Esophagus squamous epithelium (tissue), 5 donors: ENCODE measurements around the gene CHEK1. TPM values are rescaled to one million over a fixed set of nuclear protein-coding genes. Genes with fewer than 3 reads are reported as not detected.

Source experiments
- DNase-seq: peaks from one replicate; lab custom pipeline; 2025; lab: John Stamatoyannopoulos, UW
- H3K27ac ChIP-seq, 4 donors: fragments of 200-600 bp; sonication (generic); one replicate each; pipeline ENCODE4 v1.5.1; 2016 to 2019; ENCODE audit warnings: mild to moderate bottlenecking in 1 of 4
- H3K27me3 ChIP-seq, 4 donors: fragments of 200-600 bp; sonication (generic); 1 replicate in 3 of 4; 2 replicates in 1 of 4; pipeline versions ENCODE4 v1.5.1 to v1.6.0; 2017 to 2021; ENCODE audit warnings: antibody characterized with exemption in 1 of 4
- H3K36me3 ChIP-seq, 3 donors: fragments of 200-600 bp; sonication (generic); one replicate each; pipeline ENCODE4 v1.5.1; 2016 to 2019
- H3K4me1 ChIP-seq, 3 donors: fragments of 200-600 bp; sonication (generic); one replicate each; pipeline ENCODE4 v1.5.1; 2017 to 2019
- H3K4me3 ChIP-seq, 4 donors: fragments of 200-600 bp; sonication (generic); 1 replicate in 3 of 4; 2 replicates in 1 of 4; pipeline ENCODE4 v1.5.1; 2016 to 2019; ENCODE audit warnings: mild to moderate bottlenecking in 2 of 4, moderate library complexity in 1 of 4
- H3K9me3 ChIP-seq, 3 donors: fragments of 200-600 bp; sonication (generic); one replicate each; pipeline ENCODE4 v1.5.1; 2016 to 2019
- POLR2A ChIP-seq, 4 donors: fragments of 450-650 bp; IDR thresholded peaks; one replicate each; pipeline ENCODE4 v1.6.1; 2017; ENCODE audit warnings: antibody characterized with exemption in 4 of 4, mild to moderate bottlenecking in 4 of 4, moderate library complexity in 3 of 4
- WGBS, 2 donors: methylation state at CpG; one replicate each; pipeline ENCODE4 v1.1.5; 2018; 5-methylcytosine and 5-hydroxymethylcytosine counted together
- intact Hi-C: fragments of 100-400 bp; cut with DNase I; formaldehyde crosslinking; loops from one replicate; pipeline ENCODE4 v1.15.0; 2022
- total RNA-seq, 4 donors: library from RNA; depleted of rRNA; stranded (reverse); fragments of >200 nt; gene quantifications; one replicate each; pipeline ENCODE4 v1.1.0, GENCODE V29; 2016
- TF ChIP-seq, protein P1 (sequence below), 6 experiments: fragments of 450-650 bp in 4 of 6; fragments of 200-600 bp in 2 of 6; sonication (generic) in 2 of 6; IDR thresholded peaks; one replicate each; pipeline ENCODE4 v1.5.1; 2016 to 2019; ENCODE audit warnings: antibody characterized with exemption in 6 of 6, mild to moderate bottlenecking in 4 of 6, moderate library complexity in 4 of 6
- donor health status: DM: yes; HTN: yes; CAD: no.

The CHEK1 gene
- total RNA-seq, 4 donors from 2014 or later: 4.0 to 21.7 (median 7.5) TPM

DNA sequence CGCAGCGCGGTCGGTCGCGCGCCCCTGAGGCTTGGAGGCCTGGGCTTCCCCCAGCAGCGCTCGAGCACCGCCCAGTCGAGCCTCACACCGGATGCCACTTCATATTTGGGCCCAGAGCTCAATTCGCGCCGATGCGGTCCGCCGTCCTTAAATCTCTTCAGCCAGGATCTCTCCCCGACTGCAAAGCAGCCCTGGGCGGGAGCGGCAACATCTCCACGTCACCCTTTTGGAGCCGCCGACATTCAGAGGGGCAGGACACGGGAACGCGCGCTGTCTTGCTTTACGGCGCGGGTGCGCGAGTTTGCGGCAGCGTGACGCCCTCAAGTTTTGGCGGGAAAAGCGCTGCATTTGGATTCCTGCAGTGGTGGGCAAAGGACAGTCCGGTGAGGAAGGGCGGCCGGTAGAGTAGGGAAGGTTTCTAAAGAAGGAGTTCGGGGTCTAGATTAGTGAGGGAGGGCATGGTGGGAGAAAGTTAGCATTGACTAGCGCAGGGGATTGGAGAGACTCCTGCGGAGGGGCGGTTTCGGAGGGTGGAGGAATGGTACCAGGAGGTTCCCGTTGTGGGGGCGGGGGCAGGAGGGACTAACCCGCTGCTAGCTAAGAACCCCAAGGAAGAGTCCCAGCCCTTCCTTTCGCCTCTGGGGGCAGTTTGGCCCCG is 796 bp downstream of the CHEK1 start:
- intact Hi-C loops: no loop called here
- DNase-seq: peak; percentile 33
- Histone ChIP-seq H3K27me3 (no peaks in the 10 kb centered on the region), H3K36me3 (peaks cover 0 to 20% (median 7%) of the 10 kb centered on the region in 3 donors), H3K9me3 (no peaks in the 10 kb centered on the region), H3K27ac (peak overlapping the region; percentile 92 to 97 (median 95)), H3K4me1 (peaks cover 0 to 25% (median 14%) of the 10 kb centered on the region in 3 donors), H3K4me3 (peak overlapping the region; percentile 48 to 84 (median 78))
- WGBS, 2 donors: 0 to 1% methylated on average over 12 to 25 of the region's 51 CpGs
- TF ChIP-seq, protein P1, sequence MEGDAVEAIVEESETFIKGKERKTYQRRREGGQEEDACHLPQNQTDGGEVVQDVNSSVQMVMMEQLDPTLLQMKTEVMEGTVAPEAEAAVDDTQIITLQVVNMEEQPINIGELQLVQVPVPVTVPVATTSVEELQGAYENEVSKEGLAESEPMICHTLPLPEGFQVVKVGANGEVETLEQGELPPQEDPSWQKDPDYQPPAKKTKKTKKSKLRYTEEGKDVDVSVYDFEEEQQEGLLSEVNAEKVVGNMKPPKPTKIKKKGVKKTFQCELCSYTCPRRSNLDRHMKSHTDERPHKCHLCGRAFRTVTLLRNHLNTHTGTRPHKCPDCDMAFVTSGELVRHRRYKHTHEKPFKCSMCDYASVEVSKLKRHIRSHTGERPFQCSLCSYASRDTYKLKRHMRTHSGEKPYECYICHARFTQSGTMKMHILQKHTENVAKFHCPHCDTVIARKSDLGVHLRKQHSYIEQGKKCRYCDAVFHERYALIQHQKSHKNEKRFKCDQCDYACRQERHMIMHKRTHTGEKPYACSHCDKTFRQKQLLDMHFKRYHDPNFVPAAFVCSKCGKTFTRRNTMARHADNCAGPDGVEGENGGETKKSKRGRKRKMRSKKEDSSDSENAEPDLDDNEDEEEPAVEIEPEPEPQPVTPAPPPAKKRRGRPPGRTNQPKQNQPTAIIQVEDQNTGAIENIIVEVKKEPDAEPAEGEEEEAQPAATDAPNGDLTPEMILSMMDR (IDR thresholded peaks at IDR 0.05): peak in 1 of 6 experiments; percentile 22
- TF ChIP-seq POLR2A (IDR thresholded peaks at IDR 0.05): peak in 2 of 4 donors; percentile 55 to 77

DNA sequence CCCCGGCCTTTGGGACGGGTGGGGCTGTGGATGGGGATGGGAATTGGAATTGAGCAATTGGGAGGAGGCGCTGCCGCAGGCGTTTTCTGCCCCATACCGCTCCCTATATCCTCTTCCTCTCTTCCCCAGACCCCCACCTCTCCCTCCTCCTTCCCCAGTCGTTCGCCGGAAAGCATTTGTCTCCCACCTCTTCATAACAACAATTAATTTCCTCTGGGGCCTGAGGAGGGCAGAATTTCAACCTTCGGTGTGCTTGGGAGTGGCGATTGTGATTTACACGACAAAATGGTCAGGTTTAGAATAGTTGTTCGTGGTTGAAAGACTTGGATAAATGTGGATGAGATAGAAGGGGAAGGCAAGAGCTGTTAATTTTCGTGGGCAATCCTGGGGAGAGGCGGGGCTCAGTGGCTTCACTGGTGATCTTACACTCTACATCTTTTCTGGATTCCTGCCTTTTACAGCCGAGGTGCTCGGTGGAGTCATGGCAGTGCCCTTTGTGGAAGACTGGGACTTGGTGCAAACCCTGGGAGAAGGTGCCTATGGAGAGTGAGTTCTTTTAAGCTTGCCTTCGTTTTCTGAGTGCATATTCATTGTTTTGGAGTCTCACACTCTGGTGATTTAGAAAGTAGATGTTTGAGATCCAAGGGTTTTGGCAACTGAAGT is 1.5 kb downstream of the CHEK1 start:
- WGBS, 2 donors: 1% methylated on average over 16 of the region's 18 CpGs
- peak overlapping the region; percentile 92 to 97 (median 95) for H3K27ac ChIP-seq
- H3K27me3 ChIP-seq: no peaks in the 10 kb centered on the region
- TF ChIP-seq POLR2A (IDR thresholded peaks at IDR 0.05): no peak
- TF ChIP-seq, protein P1 (IDR thresholded peaks at IDR 0.05): no peak
- H3K4me1 ChIP-seq: peaks cover 0 to 25% (median 14%) of the 10 kb centered on the region in 3 donors
- peak overlapping the region; percentile 48 to 84 (median 78) for H3K4me3 ChIP-seq
- DNase-seq: no peak
- no peaks in the 10 kb centered on the region for H3K9me3 ChIP-seq
- intact Hi-C loops: no loop called here
- H3K36me3 ChIP-seq: peaks cover 0 to 13% (median 1%) of the 10 kb centered on the region in 3 donors

DNA sequence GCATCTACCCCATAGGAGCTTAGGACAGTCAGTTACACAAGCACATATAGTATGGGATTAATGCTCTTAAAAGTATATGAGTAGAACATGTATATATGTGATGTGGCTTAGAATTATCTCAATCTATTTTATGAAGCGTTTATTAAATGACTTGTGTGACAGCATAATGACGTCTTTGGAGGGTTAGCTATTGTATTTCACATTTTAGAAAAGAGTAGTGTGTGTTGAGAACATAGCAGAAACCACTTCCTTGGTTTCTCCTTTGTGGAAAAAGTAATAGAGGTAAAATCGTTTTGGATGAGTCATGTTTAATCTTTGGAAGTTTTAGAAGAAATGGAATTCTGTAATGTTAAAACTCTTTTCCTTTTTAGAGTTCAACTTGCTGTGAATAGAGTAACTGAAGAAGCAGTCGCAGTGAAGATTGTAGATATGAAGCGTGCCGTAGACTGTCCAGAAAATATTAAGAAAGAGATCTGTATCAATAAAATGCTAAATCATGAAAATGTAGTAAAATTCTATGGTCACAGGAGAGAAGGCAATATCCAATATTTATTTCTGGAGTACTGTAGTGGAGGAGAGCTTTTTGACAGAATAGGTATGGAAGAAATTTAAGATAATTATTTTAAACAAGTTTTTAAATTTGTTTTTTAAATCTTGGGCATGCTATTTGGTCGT is 2.4 kb downstream of the CHEK1 start:
- WGBS, 2 donors: 63 to 64% methylated on average over 7 of the region's 7 CpGs
- TF ChIP-seq, protein P1 (IDR thresholded peaks at IDR 0.05): no peak
- TF ChIP-seq POLR2A (IDR thresholded peaks at IDR 0.05): no peak
- Histone ChIP-seq H3K27ac (no peak overlapping the region), H3K4me3 (peak overlapping the region in 1 of 4 donors; percentile 84), H3K4me1 (peaks cover 0 to 25% (median 14%) of the 10 kb centered on the region in 3 donors), H3K36me3 (peaks cover 0 to 3% (median 0%) of the 10 kb centered on the region in 3 donors), H3K27me3 (no peaks in the 10 kb centered on the region), H3K9me3 (no peaks in the 10 kb centered on the region)
- intact Hi-C loops: no loop called here
- no peak for DNase-seq

DNA sequence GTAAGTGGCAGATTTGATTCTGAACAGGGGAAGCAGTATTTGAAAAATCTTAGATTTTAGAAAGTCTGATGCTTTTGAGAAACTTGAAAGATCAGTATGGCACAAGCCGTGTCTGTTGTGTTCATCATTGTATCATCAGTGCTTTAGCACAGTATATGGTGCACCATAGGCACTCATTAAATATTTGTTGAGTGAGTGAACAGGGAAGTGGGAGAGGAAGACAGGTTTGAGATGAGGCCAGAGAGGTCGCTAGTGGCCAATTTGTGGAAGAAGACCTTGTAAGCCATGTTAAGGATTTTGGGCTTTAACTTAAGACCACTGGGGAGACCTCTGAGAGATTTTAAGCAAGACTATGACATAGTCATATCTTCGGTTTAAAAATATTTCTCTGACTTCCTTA is 12.9 kb downstream of the CHEK1 start:
- intact Hi-C loops: no loop called here
- 74% methylated on average over 3 of the region's 3 CpGs for WGBS, 2 donors
- H3K27ac ChIP-seq: no peak overlapping the region
- H3K4me3 ChIP-seq: no peak overlapping the region
- H3K27me3 ChIP-seq: no peaks in the 10 kb centered on the region
- no peaks in the 10 kb centered on the region for H3K9me3 ChIP-seq
- TF ChIP-seq POLR2A (IDR thresholded peaks at IDR 0.05): no peak
- TF ChIP-seq, protein P1 (IDR thresholded peaks at IDR 0.05): no peak
- peaks cover 0 to 41% (median 0%) of the 10 kb centered on the region in 3 donors for H3K36me3 ChIP-seq
- no peak for DNase-seq
- no peaks in the 10 kb centered on the region for H3K4me1 ChIP-seq
